Occipital lobe (tissue), 2 donors: ENCODE measurements around the gene ADI1. TPM values are rescaled to one million over a fixed set of nuclear protein-coding genes. Genes with fewer than 3 reads are reported as not detected.
"Not testable (repeated sequence)": the region's sequence is repeated elsewhere in the genome, so short reads cannot be mapped to it uniquely, and the experiment has no call there.

Experiments used
- DNase-seq: peaks from one replicate; lab custom pipeline; 2025; lab: John Stamatoyannopoulos, UW
- total RNA-seq: library from RNA; depleted of rRNA; stranded (reverse); fragments of >200 nt; gene quantifications from one replicate; pipeline ENCODE4 v1.2.3, GENCODE V29; 2014

The ADI1 gene
- total RNA-seq, 1 donor from 2014 or later, result 15.4 TPM

DNA sequence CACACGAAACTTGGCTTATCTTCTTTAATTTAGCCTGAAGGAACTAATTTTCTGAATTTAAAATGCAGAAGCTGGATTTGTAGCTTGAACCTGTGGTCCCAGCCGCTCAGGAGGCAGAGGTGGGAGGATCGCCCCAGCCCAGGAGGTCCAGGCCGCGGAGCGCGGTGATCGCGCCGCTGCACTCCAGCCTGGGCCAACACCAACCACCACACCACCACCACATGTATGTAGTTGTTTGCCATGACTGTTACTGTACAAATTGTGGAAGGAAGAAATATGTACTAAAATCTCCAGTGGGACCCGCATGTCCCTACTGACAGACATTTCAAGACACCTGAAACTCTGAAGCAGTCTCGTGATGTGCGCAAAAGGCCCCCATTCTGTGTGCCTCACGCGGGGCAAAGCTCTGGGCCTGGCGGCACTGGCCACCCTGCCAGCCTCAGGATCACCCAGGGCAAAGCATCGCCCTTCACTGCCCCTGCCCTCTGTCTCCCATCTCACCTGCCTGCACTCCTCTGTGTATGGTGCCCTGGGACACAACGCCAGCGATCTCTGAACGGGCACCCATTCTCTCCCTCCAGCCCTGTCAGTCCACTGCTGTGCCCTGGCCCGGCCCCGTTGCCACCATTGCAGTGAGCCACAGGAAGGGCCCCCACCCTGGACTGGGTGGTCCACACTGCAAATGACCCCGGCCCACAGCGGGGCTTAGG is 10.1 kb upstream of the ADI1 start:
- DNase-seq, result no peak

DNA sequence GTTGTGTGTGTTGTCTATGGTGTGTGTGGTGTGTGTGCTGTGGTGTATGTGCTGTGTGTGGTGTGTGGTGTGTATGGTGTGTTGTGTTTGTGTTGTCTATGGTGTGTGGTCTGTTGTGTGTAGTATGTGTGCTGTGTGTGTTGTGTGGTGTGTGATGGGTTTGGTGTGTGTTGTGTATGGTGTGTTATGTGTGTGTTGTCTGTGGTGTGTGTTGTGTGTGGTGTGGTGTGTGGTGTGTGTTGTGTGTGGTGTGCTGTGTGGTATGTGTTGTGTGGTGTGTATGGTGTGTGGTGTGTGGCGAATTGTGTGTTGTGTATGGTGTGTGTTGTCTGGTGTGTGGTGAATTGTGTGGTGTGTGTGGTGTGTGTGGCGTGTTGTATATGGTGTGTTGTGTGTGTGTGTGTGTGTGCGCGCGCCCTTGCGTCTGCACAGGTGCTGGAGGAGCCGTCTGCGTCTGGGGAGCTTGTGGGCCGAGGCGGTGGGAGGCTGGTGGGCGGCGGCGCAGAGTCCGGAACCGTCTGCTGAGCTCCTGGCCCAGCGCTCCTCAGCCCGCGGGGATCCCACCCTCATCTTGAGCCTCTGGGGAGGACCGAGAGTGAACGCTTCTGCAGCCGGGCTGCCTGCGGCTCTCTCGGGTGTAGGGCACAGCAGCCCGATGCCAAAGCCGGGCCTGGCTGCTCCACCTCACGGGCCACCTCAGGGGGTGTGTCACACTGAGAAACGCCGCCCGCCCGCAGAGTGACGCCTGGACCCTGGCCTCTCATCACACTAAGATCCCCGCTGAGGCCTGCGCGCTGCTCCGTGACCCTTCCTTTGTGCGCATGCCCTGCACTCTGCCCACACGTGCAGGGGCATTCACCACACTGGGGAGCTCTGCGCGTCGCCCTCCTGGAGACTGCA is 8.8 kb upstream of the ADI1 start:
- no peak for DNase-seq

GRCh38 chr2:3526871-3527270 is 7.5 kb upstream of the ADI1 start:
- DNase-seq, result no peak

- no peak for DNase-seq
These were observed 4.3 kb upstream of the ADI1 start for GRCh38 chr2:3523551-3524041.

DNA sequence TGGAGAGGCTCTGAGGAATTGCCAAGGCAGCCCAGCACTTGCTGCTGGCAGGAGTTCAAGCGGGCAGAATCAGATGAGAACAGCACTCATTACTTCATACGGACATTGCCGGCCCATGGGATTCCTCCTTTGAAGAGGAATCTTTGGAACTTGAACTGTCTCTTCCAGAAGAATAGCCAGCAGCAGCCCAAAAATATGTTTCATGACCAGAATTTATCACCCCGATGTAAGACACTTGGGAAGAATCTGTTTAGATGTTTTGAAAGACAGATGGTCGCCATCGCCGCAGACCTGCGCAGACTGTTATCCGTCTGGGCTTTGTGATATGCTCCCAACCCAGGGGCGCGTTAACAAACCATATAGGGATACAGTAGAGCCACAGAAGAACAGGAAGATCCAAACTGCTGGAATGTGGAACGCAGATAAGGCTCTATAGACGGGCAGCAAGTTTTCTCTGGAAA is 3.7 kb upstream of the ADI1 start:
- no peak for DNase-seq

- no peak for DNase-seq
These were observed 1.3 kb upstream of the ADI1 start for GRCh38 chr2:3520591-3520990.

- DNase-seq, result peak; percentile 92
These were observed 656 bp downstream of the ADI1 start for GRCh38 chr2:3518496-3519254.

- DNase-seq, result no peak
These were observed 1.3 kb downstream of the ADI1 start for GRCh38 chr2:3517948-3518495.

DNA sequence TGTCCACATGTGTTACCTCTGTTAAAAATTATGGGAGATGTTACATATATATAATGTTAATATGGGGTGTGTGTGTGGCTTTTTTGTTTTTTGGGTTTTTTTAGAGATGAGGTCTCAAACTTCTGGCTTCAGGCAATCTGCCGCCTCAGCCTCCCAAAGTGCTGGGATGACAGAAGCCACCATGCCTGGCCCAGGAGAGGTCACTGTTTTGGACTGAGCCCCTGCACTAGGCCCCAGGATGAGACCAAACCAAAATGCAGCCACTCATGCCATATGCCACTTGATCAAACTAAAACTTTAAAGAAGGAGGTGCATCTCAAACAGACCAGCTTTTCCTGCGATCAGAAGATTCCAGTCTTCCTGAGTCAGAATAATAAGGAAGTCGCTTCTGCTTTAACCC is 2.5 kb downstream of the ADI1 start:
- no peak for DNase-seq

- not testable (repeated sequence) for DNase-seq
These were observed 3.9 kb downstream of the ADI1 start for GRCh38 chr2:3515438-3515837.

- DNase-seq, result no peak
These were observed 6.1 kb downstream of the ADI1 start for GRCh38 chr2:3513026-3513810.

- DNase-seq, result no peak
These were observed 7.2 kb downstream of the ADI1 start for GRCh38 chr2:3512086-3512485.

DNA sequence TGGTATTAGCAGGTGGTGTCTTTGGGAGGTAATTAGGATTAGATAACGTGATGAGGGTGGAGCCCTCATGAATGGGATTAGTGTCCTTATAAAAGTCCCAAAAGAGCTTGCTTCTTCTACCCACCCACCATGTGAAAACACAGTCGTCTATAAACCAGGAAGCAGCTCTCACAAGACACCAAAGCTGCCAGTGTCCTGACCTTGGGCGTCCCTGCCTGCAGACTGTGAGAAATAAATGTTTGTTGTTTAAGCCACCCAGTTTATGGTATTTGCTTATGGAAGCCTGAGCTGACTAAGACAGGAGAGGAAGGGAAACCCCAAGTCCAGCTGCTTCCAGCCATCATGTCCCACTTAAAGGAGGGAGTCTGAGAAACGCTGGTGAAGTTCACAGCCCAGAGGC is 13.6 kb downstream of the ADI1 start:
- no peak for DNase-seq

DNA sequence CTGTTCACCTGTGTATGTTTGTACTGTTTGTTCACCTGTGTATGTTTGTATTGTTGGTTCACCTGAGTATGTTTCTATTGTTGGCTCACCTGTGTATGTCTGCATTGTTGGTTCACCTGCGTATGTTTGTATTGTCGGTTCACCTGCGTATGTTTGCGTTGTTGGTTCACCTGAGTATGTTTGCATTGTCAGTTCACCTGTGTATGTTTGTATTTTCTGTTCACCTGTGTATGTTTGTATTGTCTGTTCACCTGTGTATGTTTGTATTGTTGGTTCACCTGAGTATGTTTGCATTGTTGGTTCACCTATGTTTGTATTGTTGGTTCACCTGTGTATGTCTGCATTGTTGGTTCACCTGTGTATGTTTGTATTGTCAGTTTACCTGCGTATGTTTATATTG is 14.6 kb downstream of the ADI1 start:
- DNase-seq, result no peak

- no peak for DNase-seq
These were observed 15.8 kb downstream of the ADI1 start for GRCh38 chr2:3503483-3503882.

GRCh38 chr2:3503046-3503445 is 16.3 kb downstream of the ADI1 start:
- DNase-seq, result no peak

GRCh38 chr2:3500326-3500899 is 18.9 kb downstream of the ADI1 start:
- DNase-seq, result no peak

DNA sequence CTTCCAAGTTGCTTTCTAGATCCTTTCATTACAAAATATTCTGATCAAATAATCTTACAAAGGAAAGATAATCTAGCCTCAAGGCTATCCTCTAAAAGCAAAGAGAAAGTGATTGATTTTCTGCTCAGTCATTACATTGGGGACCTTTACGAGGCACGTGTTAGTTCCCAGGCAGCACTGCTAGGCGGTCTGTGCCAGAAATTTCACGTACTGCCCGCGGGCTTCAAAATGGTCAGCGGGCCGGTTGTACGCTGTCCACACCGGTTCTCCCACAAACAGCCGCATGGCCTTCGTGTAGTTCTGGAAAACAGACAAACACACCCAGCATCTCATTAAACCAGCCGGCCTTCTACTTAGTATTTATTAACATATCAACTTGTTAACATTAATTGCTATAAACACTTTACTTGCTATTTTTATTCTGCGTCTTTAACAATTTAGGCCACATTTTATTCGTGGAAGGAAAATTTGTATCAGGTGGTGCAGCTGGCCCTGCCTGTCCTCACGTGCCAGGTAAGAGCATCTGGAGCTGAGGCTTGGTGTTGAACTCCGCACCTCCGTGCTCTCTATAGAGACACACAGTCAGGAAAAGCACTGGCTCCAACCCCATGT is 20.4 kb downstream of the ADI1 start:
- no peak for DNase-seq

- DNase-seq, result not testable (repeated sequence)
These were observed 22.6 kb downstream of the ADI1 start for GRCh38 chr2:3496708-3497080.
